GM19043 (cell line): Measurements from ENCODE around the gene SP2.

Experiments
- ATAC-seq: cut with Tn5 transposase; IDR thresholded peaks from one replicate; pipeline ENCODE4 v1.9.1; 2021; ENCODE audit warnings: low read depth; ENCODE audit not compliant: unreplicated experiment

The SP2 gene

DNA sequence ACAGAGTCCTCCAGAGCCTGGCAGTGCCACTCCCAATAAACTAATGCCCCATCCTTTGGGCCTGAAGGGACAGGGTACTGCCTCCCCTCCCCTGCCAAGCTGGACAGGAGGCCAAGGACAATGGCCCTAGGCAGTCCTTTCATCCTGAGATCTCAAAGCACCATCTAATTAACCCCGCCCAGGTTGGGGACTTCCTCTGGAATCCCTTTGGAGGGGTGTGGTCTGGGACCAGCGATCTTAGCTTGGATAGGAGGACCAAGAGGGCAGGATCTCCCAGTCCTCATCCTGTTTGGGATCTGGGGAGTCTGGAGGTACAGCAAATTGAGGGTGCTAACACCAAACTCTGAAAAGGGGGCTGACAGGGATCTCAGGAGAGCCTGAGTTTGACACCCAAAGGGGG, 26.9 kb upstream of the SP2 start:
- no peak for ATAC-seq

DNA sequence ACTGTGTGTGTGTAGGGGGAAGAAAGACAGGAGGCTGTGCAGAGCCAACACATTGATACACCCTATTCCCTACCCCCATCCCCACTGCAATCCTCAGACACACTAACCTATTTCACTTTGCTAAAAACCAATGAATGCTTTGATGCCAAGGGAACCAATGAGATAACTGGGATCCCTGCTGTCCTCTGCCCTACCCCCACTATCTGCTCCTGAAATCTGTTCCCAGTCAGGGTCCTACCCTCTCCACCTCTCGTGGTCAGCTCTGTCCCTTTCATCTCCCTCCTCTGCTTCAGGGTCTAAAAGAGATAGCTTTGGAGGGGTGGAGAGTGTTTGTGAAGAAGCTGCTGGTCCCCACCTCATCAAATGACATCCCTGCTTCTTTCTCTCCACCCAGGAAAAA, 26.0 kb upstream of the SP2 start:
- no peak for ATAC-seq

DNA sequence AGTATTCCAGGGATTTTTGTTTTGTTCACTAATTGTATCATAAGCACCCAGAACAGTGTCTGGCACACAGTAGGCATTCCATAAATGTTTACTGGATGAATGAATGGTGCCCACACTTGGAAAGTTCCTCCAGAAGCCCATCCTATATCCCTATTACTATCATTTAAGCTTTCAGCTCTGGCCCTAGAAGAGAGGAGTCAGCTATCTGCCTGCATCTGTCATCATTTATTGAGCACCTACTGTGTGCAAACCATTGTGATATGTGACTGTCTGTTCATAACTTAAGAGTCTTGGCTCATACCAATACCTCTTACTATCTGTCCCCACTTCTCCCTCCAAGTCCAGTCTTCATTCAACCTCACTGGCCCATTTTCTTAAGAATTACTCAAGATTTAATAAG, 25.0 kb upstream of the SP2 start:
- ATAC-seq: no peak

DNA sequence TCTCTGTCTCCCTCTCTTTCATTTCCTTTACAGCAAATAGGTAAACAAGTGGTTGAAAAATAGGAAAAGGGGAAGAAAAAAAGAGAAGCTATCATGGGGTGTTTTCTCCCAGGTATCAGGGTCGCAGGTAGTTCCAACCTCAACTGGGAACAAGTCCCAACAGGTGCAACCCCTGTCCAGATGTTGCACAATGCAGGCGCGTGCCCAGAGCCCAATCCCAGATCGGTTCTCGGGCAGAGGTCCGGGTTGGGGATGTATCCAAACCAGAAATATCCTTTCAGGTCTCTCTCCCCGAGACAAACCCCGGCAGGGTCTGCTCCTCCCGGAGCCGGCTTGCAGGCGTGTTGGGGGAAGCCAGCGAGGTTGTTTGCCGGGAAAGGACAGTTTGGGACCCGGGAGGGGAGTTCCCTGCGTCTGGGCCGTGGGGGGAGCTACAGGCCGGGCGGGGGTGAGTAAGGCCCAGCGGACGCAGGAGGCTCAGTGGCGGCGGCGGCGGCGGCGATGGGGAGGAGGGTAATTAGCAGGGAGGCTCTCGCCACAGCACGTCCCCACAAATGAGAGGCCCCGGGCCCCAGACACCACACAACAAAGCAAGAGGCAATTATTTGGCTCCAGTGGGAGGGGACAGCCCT, 23.9 kb upstream of the SP2 start:
- no peak for ATAC-seq

DNA sequence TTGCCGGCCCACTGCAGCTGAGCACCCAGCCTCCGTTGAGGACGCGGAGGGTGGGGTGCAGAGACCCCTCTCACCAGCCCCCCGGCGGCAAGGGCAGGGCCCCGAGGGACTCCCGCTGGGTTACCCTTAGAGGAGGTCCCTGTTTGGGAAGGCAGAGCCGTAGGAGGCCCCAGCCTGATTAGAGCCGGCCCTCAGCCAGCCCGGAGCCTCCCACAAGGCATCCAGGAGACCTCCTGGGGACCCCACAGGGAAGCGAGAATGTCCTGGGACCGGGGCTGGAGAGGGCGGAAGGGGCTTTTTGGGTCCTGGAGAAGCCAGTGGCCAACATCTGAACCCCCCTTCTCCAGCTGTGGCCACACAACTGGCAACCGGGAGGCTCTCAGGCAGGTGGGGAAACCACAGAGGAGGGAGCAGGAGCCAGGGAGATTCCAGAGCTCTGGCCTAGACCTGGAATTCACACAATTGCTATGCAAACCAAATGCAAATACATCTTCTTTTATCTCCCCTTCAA, 23.3 kb upstream of the SP2 start:
- no peak for ATAC-seq

DNA sequence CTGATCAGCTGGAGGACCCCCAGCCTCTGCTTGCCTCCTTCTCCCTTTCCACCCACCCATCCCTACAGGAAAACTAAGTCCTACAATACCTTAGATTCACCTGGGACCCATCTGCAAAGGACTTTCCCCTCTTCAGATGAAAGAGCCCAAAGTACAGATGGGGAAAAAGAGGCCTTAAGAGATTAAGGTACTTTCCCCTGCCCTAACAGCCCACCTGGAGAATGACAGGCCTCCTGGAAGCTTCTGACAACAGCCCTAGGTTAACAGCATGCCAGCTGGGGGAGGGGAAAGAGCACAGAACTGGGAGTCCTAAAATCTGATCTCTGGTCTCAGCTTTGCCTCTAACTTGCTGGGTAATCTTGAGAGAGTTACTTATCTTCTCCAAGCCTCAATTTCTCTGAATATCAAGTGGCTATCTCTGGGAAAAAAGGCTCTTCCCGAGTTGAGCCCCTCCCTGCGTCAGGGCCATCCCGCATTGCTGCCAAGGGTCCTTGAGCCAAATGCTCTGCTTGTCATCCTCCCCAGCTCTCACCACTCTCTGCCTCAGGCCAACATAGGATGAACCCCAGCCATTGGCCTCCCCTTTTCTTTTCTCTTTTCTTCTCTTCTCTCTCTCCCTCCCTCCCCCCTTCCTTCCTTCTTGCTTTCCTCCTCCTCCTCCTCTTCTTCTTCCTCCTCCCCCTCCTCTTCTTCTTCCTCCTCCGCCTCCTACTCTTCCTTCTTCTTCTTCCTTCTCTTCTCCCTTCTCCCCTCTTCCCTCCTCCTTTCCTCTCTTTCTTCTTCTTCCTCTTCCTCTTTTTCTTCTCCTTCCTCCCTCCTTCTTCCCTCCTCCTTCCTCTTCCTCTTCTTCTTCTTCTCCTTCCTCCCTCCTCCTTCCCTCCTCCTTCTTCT, 22.6 kb upstream of the SP2 start:
- no peak for ATAC-seq

DNA sequence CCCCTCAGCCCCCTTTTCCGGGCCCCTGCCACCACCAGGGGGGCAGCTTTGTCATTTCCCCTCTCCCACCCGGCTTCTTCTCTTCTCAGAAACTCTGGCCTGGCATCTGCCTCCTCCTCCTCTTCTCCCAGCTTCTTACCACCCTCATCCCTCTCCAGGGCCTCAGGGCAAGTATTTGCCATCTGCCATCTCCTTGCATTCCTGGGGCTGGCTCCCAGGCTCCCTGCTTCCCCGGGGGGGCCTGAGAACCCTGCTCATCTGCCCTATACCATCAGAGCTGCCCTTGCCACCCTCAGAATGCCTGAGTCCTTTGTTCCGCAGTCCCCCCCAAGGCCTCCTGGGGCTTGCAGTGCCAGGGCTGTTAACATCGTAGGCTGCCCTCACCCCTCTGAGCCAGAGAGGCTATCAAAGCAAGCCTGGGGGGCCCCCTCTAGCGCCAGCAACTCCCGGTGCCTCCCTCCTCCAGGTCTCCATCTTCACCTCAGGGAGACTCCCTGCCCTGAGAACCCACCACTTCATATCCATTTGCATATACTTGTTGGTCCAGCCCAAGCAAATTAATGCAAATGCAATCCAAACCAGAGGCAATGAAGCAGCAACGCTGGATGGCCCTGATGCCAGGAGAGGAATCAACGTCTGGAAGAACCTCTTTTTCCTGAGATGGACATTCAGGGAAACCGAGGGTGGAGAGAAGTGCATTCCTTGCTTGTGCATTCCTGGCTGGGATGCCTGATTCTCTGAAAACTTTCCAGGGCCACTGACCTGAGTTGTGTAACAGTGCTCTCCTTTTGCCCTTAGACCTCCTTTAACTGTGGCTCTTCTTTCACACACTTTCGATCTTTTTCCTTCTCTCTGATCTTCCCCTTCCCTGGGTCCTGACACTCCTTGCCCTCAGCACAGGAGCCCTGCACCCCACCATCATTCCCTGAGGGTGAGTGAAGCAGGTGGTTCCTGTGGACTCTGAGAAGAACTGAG, 20.7 kb upstream of the SP2 start:
- no peak for ATAC-seq

DNA sequence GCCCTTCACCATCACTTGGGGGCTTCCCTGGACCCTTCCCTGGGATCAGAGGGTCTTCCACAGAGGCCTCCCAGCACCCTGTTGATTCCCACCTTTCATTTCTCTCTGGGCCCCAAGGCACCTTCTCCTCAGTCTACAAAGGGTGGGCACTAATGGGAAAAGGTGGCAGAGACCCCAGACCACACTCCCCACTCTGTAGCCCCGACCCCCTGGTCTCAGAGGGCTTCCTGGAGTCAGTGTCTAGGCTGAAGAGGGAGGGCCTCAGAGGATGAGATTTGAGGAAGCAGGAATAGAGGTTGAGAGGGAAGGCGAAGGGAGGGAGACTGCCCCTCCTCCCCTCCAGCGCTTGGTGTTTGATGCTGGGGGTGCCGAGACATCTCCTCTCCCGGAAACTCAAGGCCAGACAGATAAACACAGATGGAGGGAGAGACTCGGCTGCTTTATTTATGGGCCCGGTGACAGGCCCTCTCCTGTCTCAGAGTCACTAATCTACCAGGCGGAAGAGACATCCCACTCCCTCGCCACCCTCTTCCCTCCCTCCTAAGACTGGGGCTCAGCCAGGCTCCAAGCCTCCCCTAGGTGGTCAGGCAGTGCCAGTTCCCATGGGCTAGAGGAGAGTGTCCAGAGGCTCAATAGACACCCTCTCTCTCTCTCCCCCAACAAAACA, 18.5 kb upstream of the SP2 start:
- ATAC-seq: no peak

DNA sequence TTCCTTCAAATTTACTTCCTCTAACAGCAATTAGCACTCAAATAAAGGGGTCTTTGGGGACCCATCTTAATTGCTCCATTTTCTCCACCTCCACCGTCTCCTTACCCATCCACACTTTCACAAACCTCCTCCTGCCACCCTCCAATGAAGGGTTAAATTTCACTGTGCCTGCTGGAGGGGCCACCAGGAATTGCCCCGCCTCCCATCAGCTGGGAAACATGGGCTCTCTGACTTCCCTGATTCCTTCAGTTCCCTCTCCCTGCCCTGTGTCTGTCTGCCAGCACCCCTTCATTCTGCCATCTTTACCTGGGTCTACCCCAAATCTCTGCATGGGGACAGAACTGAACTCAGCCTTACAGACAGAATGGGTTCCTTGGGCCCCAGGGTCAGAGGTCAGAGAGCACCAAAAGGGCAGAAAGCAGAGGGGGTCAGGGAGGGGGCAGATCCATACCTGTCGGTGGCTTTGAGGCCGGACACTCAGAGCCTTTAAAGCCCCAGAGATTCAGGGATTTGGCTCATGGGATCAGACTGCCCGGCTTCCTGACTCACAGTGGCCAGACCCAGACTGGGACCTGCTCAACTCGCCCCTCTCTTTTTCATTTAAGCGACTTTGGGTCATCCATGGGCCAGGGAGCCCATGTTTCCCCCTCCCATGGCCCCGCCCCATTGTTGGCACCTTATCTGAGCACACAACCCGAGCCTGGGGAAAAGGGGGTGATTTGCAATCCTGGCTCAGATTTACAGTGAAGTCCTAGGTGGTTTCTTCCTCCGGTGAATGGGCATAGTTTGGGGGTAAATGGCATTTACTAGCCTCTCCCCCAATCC, 17.6 kb upstream of the SP2 start:
- no peak for ATAC-seq

DNA sequence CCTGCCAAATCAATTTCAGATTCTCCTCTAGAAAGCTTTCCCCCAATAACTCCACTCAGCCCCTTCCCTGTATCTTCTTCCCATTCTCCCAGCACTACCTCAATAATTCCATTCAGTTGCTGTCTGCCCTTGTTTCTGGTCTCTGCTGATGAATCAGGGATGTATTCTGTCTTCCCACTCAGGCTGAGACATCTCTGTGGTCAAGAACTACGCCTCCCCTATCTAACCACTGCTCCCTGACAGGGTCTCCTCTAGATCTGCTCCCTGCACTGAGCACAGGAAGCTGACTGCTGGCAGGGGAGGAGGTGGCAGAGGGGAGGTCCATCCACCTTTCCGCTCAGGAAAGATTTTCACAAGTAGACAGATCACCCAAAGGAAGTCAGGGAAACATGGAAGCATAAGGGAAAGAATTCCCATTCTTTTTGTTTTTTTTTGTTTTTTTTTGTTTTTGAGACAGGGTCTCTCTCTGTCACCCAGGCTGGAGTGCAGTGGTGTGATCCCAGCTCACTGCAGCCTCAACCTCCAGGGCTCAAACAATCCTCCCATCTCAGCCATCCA, 16.9 kb upstream of the SP2 start:
- no peak for ATAC-seq

DNA sequence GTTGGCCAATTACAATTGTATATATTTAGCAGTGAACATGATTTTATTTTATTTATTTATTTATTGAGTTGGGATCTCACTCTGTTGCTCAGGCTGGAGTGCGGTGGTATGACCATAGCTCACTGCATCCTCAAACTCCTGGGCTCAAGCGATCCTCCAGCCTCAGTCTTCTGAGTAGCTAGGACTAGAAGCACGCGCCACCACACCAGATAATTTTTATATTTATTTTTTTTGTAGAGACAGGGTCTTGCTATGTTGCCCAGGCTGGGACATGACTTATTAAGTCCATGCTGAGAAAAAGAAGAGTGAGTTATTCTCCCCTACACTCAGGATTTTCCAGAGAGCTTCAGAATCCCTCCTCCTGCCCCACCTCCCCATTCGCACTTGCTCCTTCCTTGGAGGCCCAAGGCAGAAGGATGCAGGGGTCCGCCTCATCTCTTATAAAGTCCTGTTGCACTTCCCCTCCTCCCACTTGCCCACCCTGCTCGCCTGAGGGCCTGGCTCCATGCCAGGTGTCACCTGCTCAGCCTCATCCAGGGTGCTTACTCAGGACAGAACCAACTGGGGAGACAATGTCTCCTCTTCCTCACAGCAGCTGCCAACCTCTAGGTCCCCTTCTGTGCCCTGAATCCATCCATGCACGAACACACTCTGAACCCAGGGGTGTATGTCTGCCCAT, 16.1 kb upstream of the SP2 start:
- ATAC-seq: no peak

DNA sequence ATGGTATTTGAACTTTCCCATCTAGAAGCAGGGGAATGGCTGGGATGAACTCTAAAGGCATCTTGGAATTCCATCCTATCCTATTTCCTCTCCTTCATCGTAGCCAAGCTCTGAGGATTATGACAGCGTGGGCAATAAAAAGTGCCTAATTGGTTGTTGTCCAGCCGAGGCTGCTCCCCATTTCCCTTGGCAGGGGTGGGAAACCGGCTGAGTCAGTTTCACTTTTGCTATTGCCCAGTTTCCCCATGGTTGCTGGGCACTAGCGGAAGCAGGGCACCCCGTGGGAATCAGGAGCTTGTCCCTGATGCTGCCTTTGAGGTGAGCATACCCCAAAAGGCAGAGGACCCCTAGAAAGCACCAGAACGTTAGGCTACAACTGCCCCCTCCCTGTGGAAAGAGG, 13.8 kb upstream of the SP2 start:
- ATAC-seq: no peak

DNA sequence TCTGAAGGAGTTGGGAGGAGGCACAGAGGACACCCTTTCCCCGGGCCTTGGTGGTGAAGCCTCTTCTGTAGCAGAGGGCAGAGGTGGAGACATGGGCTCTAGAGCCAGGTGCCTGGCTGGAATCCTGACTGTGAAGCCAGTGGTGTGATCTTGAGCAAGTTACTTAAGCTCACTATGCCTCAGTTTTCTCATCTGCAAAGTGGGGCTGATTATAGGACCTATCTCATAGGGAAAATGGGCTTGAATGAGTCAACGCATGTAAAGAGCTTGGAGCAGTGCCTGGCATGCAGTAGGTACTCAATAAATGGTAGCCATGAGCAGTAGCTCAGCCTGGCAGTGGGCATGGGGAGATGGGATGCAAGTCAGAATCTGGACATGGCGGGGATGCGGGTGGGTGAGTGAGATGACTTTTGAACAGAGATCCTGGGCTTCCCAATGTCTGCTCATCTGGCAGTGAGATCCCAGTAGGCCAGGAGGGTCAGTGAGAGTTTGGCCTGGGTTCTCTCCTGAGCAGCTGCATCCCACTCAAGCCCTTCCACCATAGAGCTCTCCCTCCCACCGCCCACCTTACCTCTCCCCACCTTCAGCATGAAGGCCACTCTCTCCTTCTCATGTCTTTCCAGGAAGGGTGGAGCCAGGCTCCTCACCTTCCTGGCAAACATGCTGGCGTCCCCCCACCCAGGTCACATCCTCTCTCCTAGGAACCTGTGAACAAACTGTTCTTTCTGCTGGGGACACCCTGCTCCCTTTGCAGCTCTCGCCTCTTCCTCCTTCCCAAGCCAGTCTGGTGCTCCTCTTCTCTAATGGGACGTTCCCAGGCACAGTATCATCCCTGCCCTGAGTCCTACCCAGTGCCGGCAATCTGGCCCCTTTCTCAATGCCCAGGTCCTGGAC, 13.1 kb upstream of the SP2 start:
- no peak for ATAC-seq

DNA sequence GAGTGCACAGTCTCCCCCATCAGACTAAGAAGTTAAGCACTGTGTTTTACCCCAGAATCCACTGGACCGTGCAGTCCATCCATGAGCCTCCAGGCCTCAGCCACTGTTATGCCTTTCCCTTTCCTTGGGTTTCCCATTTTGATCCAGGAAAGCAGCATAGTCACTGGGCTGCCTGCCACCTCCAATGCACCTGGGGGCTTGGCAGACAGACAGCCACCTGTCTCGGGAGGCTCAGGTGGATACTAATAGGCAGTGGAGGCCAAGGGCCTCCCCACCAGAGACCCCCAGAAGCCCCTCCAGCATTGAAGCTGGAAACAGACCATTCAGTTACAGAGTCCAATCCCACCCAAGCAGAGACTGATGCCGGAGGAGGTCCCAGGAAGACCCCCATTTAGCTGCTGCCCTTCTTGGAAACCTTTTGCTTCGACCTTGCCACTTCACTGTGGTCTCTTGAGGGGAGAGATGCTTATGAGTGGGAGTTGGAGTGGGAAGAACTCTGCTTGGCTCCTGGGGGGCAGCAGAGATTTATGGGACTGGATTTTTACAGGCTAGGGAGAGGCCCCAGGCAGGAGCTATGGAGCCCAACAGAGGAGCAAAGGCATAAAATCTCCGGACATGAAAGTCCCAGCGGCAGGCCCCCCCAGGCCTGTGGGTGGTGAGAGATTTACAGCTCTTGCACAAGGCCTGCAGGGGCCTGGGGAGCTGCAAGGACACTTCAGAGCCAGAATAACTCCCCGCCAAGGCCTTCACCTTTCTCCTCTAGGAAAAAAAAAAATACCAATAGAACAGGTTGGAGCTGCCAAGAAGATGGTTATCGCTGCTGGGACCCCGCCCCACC, 12.2 kb upstream of the SP2 start:
- no peak for ATAC-seq

DNA sequence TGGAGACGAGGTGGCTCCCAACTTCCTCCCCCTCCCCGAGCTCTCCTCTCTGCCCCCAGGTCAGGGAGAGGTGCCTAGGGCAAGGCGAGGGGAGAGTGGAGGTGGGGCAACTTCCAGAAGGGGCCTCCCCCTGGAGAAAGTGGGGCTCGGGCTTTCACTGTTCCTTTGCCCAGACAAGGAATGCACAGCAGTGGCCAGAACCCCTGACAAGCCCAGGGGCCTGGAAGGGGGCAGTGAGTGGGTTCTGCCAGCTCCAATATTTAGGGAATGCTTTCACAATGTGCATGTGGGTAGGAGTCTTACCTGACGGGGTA, 11.7 kb upstream of the SP2 start:
- no peak for ATAC-seq

DNA sequence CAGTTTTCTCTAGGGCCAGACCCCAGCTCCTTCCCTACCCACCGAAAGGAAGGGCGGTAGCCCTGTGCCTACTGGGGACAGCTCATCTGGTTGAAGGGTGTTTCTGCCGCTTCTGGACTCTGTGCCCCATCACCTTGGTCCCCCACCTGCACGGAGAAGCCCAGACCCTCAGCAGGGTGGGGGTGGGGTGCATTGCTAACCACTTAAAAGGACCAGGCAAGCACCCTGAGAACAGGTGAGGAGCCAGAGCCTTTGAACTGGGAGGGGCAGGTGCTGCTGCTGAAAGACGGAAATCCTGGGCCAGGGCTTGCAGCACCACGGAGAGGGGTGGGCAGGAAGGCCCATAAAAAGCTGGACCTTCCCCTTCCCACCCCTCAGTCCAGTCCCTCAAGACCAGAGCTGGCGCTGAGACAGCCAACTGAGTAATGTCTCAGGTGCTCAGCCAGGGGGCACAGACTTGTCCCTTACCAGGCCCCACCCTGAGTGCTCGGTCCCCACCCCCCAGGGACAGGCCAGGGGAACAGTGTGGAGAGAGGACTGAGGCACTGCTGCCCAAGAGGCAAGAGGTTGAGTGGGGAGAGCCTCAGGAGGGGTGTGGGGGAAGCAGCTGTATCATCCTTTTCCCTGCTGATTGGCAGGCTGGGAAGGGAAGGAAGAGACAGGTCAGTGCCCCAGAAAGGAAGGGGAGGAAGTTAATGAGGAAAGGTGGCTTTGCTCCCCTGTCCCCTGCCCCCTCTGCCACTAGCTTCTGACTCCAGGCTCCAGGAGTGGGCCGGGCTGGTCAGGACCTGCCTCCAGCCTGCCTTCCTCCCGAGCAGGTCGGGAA, 10.9 kb upstream of the SP2 start:
- no peak for ATAC-seq
